Skeletal muscle satellite cell (primary cell): ENCODE data around the gene CPLX1.
A peak's percentile ranks its signal among the peaks of the same experiment; 100 is the strongest.
"Not testable (repeated sequence)": the region's sequence is repeated elsewhere in the genome, so short reads cannot be mapped to it uniquely, and the experiment has no call there.

ENCODE experiments used
- H3K27me3 ChIP-seq: 2 replicates; pipeline ENCODE4 v1.7.0; 2013; ENCODE audit warnings: low read length; ENCODE audit not compliant: control insufficient read depth, insufficient read depth
- H3K36me3 ChIP-seq: 2 replicates; pipeline ENCODE4 v1.7.0; 2013; ENCODE audit warnings: mild to moderate bottlenecking, control low read depth, low read length; ENCODE audit not compliant: insufficient read depth
- H3K4me1 ChIP-seq: 2 replicates; pipeline ENCODE4 v1.7.0; 2013; ENCODE audit warnings: low read length; ENCODE audit not compliant: control insufficient read depth, insufficient read depth
- H3K4me2 ChIP-seq: 2 replicates; pipeline ENCODE4 v1.7.0; 2013; ENCODE audit warnings: mild to moderate bottlenecking, low read length
- H3K4me3 ChIP-seq: 2 replicates; pipeline ENCODE4 v1.7.0; 2013; ENCODE audit warnings: low read length
- H3K9ac ChIP-seq: 2 replicates; pipeline ENCODE4 v1.7.0; 2013; ENCODE audit warnings: mild to moderate bottlenecking, low read depth, low read length, moderate library complexity
- H3K9me3 ChIP-seq: replicated peaks from 2 replicates; pipeline ENCODE4 v1.7.0; 2013; ENCODE audit warnings: mild to moderate bottlenecking, control low read depth, low read length

The CPLX1 gene

GRCh38 chr4:786074-786741, 39.7 kb downstream of the CPLX1 start:
- Histone ChIP-seq H3K9ac (no peak overlapping the region), H3K9me3 (no peaks in the 10 kb centered on the region), H3K36me3 (no peaks in the 10 kb centered on the region), H3K4me2 (peak overlapping the region; percentile 33), H3K4me1 (peaks cover 7% of the 10 kb centered on the region), H3K27me3 (peaks cover 29% of the 10 kb centered on the region), H3K4me3 (no peak overlapping the region)

DNA sequence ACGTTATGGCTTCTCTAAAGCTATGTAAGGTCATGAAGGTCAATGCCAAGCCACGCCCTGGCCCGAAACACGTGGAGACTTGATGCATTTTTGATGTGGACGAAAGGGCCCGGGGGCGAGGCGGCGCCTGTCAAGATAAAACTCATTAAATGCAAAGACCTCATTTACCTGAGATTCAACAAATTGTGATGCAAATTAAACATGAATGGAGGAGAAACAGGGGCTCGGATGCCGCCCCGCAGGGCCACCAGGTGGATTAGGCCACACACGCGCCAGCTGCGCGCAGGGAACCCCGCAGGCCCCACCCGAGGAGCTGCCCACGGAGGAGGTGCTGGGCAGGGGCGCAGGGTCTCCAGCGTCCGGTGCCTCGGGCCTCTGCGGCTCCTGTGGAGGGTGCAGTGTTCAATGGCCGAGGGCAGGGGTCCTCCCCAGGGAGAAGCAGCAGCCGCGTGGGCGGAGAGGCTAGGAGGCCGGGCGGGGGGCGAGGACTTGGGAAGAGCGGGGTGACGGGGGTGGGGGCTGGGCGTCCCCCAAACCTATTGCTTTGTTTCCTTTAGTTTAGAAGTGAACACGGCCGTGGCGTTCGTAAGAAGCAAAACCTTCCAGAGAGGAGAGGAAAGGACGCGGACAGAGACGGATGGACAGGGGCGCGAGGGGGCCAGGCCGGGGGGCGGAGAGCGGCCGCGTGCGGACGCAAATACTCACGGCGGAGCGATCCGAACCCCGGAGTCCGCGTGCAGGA, 40.4 kb downstream of the CPLX1 start:
- Histone ChIP-seq H3K9me3 (no peaks in the 10 kb centered on the region), H3K4me2 (peak overlapping the region; percentile 33), H3K36me3 (no peaks in the 10 kb centered on the region), H3K4me1 (peaks cover 8% of the 10 kb centered on the region), H3K4me3 (no peak overlapping the region), H3K9ac (no peak overlapping the region), H3K27me3 (peaks cover 25% of the 10 kb centered on the region)

DNA sequence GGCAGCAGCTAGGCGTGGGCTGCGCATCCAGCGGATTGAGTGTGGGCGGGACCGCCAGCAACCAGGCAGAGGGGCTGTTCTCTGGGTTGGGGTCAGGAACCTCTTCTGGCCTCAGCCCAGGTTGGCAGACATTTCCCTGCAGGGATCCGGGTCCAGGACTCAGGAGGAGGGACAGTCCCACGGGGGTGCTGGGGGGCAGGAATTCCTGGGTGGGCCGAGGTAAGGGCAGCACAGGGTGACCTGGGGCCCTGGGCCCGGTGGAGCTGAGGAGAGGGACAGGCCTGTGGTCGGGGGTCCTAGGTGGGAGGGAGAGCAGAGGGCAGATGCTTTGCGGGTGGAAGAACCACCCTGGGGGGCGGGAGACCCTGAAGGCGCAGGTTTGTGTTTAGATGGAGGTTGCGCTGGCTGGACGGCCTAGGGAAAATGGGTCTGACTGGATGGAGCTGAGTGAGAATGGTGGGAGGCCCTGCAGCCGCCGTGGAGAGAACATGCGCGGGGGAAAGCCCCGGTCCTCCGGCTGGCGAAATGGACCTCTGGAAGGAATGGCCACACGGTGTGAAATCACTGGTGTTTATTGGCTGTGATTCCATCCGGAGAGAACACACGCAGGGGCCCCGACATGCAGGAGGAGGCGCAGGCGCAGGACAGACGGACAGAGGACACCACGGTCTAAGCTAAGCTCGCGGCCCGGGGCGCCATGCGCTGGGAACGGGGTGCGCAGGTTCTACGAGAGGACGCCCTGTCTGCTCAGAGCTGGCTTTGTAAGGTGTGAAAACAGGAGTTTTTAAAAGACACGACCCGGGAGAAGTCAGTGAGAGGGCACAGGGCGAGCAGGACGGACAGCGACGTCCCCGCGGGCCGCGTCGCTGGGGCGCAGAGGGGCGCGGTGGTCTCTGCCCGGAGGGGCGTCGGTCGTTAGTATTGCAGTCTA, 41.3 kb downstream of the CPLX1 start:
- H3K4me3 ChIP-seq, result no peak overlapping the region
- peaks cover 22% of the 10 kb centered on the region for H3K27me3 ChIP-seq
- H3K4me1 ChIP-seq, result peaks cover 14% of the 10 kb centered on the region
- peaks cover 1% of the 10 kb centered on the region for H3K36me3 ChIP-seq
- H3K9me3 ChIP-seq, result no peaks in the 10 kb centered on the region
- no peak overlapping the region for H3K9ac ChIP-seq
- H3K4me2 ChIP-seq, result no peak overlapping the region

- Histone ChIP-seq H3K27me3 (peaks cover 5% of the 10 kb centered on the region), H3K9ac (peak overlapping the region; percentile 99), H3K4me3 (peak overlapping the region; percentile 92), H3K36me3 (peaks cover 27% of the 10 kb centered on the region), H3K4me2 (peak overlapping the region; percentile 85), H3K4me1 (peaks cover 14% of the 10 kb centered on the region), H3K9me3 (no peaks in the 10 kb centered on the region)
Observed at GRCh38 chr4:781493-782216, 44.3 kb downstream of the CPLX1 start.

DNA sequence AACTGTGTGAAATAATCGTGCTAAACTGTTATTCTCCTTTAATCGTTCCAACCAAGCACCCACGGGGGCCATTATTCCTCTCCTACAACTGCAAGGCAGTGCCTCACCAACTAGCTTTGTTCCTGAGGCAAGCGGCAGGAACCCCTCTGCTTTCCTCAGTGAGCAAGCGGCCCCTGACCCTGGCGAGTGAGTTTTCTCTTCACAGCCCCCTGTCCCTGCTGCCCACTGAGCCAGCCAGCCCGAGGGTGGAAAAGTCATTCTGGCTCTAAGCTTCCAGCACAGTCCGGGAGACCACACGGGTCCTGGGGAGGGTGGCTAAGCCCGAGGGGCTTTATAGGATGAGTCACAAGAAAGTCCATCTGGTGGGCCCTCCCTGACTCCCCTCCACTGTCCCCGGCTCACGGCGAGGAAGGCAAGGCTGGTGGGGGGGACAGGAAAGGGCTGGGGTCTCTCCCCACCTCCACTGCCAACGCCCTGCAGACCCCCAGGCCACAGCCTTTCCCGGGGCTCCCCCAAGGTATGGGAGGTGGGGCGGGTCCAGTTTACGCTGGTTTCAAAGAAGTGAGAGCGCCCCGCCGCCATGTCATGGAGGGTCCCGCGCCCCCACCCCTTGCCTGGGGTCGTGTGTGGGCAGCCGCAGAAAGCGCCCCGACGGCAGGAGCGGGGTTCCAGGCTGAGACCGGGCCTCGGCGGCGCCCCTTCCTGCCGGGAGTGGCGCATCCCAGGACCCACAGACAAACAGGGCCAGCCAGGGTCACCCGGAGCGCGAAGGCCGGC, 45.0 kb downstream of the CPLX1 start:
- Histone ChIP-seq H3K4me2 (peak overlapping the region; percentile 85), H3K4me3 (peak overlapping the region; percentile 92), H3K9me3 (no peaks in the 10 kb centered on the region), H3K4me1 (peaks cover 14% of the 10 kb centered on the region), H3K9ac (peak overlapping the region; percentile 99), H3K27me3 (peaks cover 5% of the 10 kb centered on the region), H3K36me3 (peaks cover 28% of the 10 kb centered on the region)

GRCh38 chr4:780255-780654, 45.7 kb downstream of the CPLX1 start:
- Histone ChIP-seq H3K4me1 (peaks cover 14% of the 10 kb centered on the region), H3K9ac (peak overlapping the region; percentile 99), H3K36me3 (peaks cover 32% of the 10 kb centered on the region), H3K4me3 (peak overlapping the region; percentile 92), H3K4me2 (peak overlapping the region; percentile 85)
- H3K27me3 ChIP-seq, H3K9me3 ChIP-seq: not testable (repeated sequence)

GRCh38 chr4:779555-779954, 46.4 kb downstream of the CPLX1 start:
- H3K9ac ChIP-seq, result no peak overlapping the region
- peaks cover 14% of the 10 kb centered on the region for H3K4me1 ChIP-seq
- no peaks in the 10 kb centered on the region for H3K9me3 ChIP-seq
- peaks cover 39% of the 10 kb centered on the region for H3K36me3 ChIP-seq
- H3K4me3 ChIP-seq, result no peak overlapping the region
- H3K4me2 ChIP-seq, result peak overlapping the region; percentile 85
- no peaks in the 10 kb centered on the region for H3K27me3 ChIP-seq

DNA sequence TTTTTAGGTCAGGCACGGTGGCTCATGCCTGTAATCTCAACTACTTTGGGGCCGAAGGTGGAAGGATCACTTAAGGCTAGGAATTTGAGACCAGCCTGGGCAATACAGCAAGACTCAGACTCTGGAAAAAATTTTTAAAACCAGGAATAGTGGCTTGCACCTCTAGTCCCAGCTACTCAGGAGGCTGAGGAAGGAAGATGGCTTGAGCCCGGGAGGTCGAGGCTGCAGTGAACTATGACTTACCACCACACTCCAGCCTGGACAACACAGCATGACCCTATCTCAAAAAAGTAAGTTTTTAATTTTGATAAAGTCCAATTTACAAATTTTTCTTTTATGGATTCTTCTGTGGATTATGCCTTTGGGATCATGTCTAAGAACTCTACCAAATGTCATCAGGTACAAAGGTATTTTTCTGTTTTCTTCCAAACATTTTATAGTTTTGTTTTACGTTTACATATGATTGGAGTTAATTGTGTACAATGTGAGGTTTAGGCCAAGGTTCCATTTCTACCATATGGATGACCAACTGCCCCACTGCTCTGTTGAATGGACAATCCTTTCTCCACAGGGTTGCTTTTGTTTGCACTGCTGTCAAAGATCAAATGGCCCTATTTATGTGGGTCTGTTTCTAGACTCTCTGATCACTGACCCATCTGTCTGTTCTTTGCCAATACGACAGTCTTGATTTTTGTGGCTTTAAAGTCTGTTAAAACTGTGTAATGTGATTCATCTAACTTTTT, 48.2 kb downstream of the CPLX1 start:
- no peak overlapping the region for H3K4me3 ChIP-seq
- peaks cover 19% of the 10 kb centered on the region for H3K4me1 ChIP-seq
- H3K9ac ChIP-seq, result no peak overlapping the region
- no peaks in the 10 kb centered on the region for H3K9me3 ChIP-seq
- H3K4me2 ChIP-seq, result no peak overlapping the region
- peaks cover 53% of the 10 kb centered on the region for H3K36me3 ChIP-seq
- H3K27me3 ChIP-seq, result no peaks in the 10 kb centered on the region

DNA sequence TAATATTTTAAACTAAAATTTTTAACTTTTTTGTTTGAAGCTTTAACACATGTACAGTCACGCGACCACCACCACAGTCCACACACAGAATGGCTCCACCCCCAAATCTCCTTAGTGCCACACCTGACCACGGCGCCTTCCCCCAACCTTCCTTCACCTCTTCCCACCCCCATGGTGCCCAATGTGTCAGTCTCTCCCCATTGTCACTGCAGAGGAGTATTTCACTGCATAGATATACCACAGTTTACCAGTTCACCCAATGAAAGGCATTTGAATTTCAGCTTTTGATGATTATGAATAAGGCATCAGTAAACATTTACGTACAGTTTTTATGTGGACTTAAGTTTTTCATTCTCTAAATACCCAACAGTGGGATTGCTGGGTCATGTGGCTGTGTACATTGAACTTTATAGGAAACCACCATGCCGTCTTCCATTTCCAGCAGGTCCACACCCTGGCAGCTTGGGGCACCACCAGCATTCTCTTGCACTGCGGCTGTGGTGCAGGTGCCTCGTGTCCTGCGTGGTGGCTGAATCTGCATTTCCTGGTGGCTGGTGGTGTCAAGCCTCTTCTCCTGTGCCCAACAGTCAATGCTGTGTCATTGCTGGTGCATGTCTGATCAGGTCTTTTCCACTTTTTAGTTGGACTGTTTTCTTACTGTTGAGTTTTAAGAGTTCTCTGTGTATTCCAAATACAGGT, 49.0 kb downstream of the CPLX1 start:
- no peak overlapping the region for H3K9ac ChIP-seq
- H3K27me3 ChIP-seq, result no peaks in the 10 kb centered on the region
- H3K4me2 ChIP-seq, result no peak overlapping the region
- H3K4me1 ChIP-seq, result peaks cover 17% of the 10 kb centered on the region
- no peak overlapping the region for H3K4me3 ChIP-seq
- H3K9me3 ChIP-seq, result no peaks in the 10 kb centered on the region
- H3K36me3 ChIP-seq, result peaks cover 55% of the 10 kb centered on the region
